Measurements from ENCODE around the gene SSRP1.
"Not testable (repeated sequence)": the region's sequence is repeated elsewhere in the genome, so short reads cannot be mapped to it uniquely, and the experiment has no call there.

Gene SSRP1

GRCh38 chr11:57340039-57340615 lies 4.4 kb upstream of the SSRP1 start:
- Histone ChIP-seq H3K27me3 (ENCODE audit: control insufficient read depth in 1 of 2, insufficient read depth in 1 of 2, low read length in 2 of 2) (peaks cover 24 to 39% of the 10 kb centered on the region in 2 experiments), H3K79me1 (replicated peaks; ENCODE audit: low read length, poor library complexity, severe bottlenecking) (peaks cover 2% of the 10 kb centered on the region), H2BK15ac (ENCODE audit: low read depth, poor library complexity, severe bottlenecking) (no peak overlapping the region), H3K4me1 (ENCODE audit: control insufficient read depth, insufficient read depth, low read depth, low read length) (peaks cover 3% of the 10 kb centered on the region), H3K4me3 (ENCODE audit: insufficient read depth in 1 of 2, low read depth in 1 of 2, low read length in 2 of 2) (no peak overlapping the region), H3K9ac (ENCODE audit: low read length) (no peak overlapping the region), H2AK5ac (ENCODE audit: low read length, severe bottlenecking) (no peak overlapping the region), H3K18ac (ENCODE audit: low read depth in 1 of 2, low read length in 2 of 2) (no peak overlapping the region), H2BK120ac (ENCODE audit: low read depth, low read length) (no peak overlapping the region), H3K4ac (ENCODE audit: low read depth in 1 of 2, low read length in 2 of 2) (no peak overlapping the region), H3K14ac (ENCODE audit: low read length in 2 of 2) (no peak overlapping the region), H3K9me3 (ENCODE audit: control insufficient read depth, low read length) (no peaks in the 10 kb centered on the region), H2AFZ (ENCODE audit: low read depth, low read length) (no peak overlapping the region), H3K36me3 (ENCODE audit: control insufficient read depth in 1 of 2, insufficient read depth in 2 of 2, low read depth in 1 of 2, low read length in 2 of 2) (no peaks in the 10 kb centered on the region), H4K91ac (ENCODE audit: low read length) (no peak overlapping the region), H2BK12ac (ENCODE audit: low read length in 2 of 2) (no peak overlapping the region), H3K23ac (ENCODE audit: low read length in 2 of 2) (no peak overlapping the region), H3K4me2 (ENCODE audit: low read length, poor library complexity, severe bottlenecking) (no peak overlapping the region), H2BK5ac (ENCODE audit: low read depth, low read length, poor library complexity, severe bottlenecking) (no peak overlapping the region), H3K27ac (ENCODE audit: low read length, poor library complexity, severe bottlenecking) (no peak overlapping the region), H4K8ac (ENCODE audit: low read length) (no peak overlapping the region)
- 31% methylated on average over 12 of the region's 12 CpGs for WGBS
- peak; percentile 46 for DNase-seq

- no peak overlapping the region for H3K23ac ChIP-seq (ENCODE audit: low read length in 2 of 2)
- no peak overlapping the region for H3K4me2 ChIP-seq (ENCODE audit: low read length, poor library complexity, severe bottlenecking)
- H2AFZ ChIP-seq (ENCODE audit: low read depth, low read length), result no peak overlapping the region
- no peaks in the 10 kb centered on the region for H3K9me3 ChIP-seq (ENCODE audit: control insufficient read depth, low read length)
- no peak overlapping the region for H3K9ac ChIP-seq (ENCODE audit: low read length)
- H3K14ac ChIP-seq (ENCODE audit: low read length in 2 of 2), result no peak overlapping the region
- 93% methylated on average over 5 of the region's 5 CpGs for WGBS
- H2BK12ac ChIP-seq (ENCODE audit: low read length in 2 of 2), result peak overlapping the region in 1 of 2 experiments; percentile 47
- no peak overlapping the region for H3K18ac ChIP-seq (ENCODE audit: low read depth in 1 of 2, low read length in 2 of 2)
- no peak overlapping the region for H3K4ac ChIP-seq (ENCODE audit: low read depth in 1 of 2, low read length in 2 of 2)
- no peak overlapping the region for H3K4me3 ChIP-seq (ENCODE audit: insufficient read depth in 1 of 2, low read depth in 1 of 2, low read length in 2 of 2)
- peaks cover 24 to 39% of the 10 kb centered on the region in 2 experiments for H3K27me3 ChIP-seq (ENCODE audit: control insufficient read depth in 1 of 2, insufficient read depth in 1 of 2, low read length in 2 of 2)
- no peak overlapping the region for H2BK5ac ChIP-seq (ENCODE audit: low read depth, low read length, poor library complexity, severe bottlenecking)
- H2BK120ac ChIP-seq (ENCODE audit: low read depth, low read length), result no peak overlapping the region
- no peak for DNase-seq
- no peak overlapping the region for H4K8ac ChIP-seq (ENCODE audit: low read length)
- H2AK5ac ChIP-seq (ENCODE audit: low read length, severe bottlenecking), result no peak overlapping the region
- no peak overlapping the region for H4K91ac ChIP-seq (ENCODE audit: low read length)
- H2BK15ac ChIP-seq (ENCODE audit: low read depth, poor library complexity, severe bottlenecking), result no peak overlapping the region
- H3K36me3 ChIP-seq (ENCODE audit: control insufficient read depth in 1 of 2, insufficient read depth in 2 of 2, low read depth in 1 of 2, low read length in 2 of 2), result peaks cover 0 to under 1% of the 10 kb centered on the region in 2 experiments
- peaks cover 2% of the 10 kb centered on the region for H3K79me1 ChIP-seq (replicated peaks; ENCODE audit: low read length, poor library complexity, severe bottlenecking)
- no peak overlapping the region for H3K27ac ChIP-seq (ENCODE audit: low read length, poor library complexity, severe bottlenecking)
- H3K4me1 ChIP-seq (ENCODE audit: control insufficient read depth, insufficient read depth, low read depth, low read length), result peaks cover 8% of the 10 kb centered on the region
Observed at GRCh38 chr11:57339328-57339727, 3.6 kb upstream of the SSRP1 start.

- no peak within 1 kb of the TSS for H3K4me3 ChIP-seq (ENCODE audit: insufficient read depth in 1 of 2, low read depth in 1 of 2, low read length in 2 of 2)
- no peaks in the 10 kb centered on the region for H3K9me3 ChIP-seq (ENCODE audit: control insufficient read depth, low read length)
- peaks cover 24 to 39% of the 10 kb centered on the region in 2 experiments for H3K27me3 ChIP-seq (ENCODE audit: control insufficient read depth in 1 of 2, insufficient read depth in 1 of 2, low read length in 2 of 2)
- 43% methylated on average over 4 of the region's 4 CpGs for WGBS
- no peak within 1 kb of the TSS for H2AK5ac ChIP-seq (ENCODE audit: low read length, severe bottlenecking)
- H3K4me2 ChIP-seq (ENCODE audit: low read length, poor library complexity, severe bottlenecking), result no peak within 1 kb of the TSS
- H3K4ac ChIP-seq (ENCODE audit: low read depth in 1 of 2, low read length in 2 of 2), result no peak within 1 kb of the TSS
- no peak within 1 kb of the TSS for H2BK5ac ChIP-seq (ENCODE audit: low read depth, low read length, poor library complexity, severe bottlenecking)
- no peak within 1 kb of the TSS for H3K14ac ChIP-seq (ENCODE audit: low read length in 2 of 2)
- H3K18ac ChIP-seq (ENCODE audit: low read depth in 1 of 2, low read length in 2 of 2), result no peak within 1 kb of the TSS
- H2BK15ac ChIP-seq (ENCODE audit: low read depth, poor library complexity, severe bottlenecking), result no peak within 1 kb of the TSS
- H4K8ac ChIP-seq (ENCODE audit: low read length), result no peak within 1 kb of the TSS
- no peak within 1 kb of the TSS for H3K27ac ChIP-seq (ENCODE audit: low read length, poor library complexity, severe bottlenecking)
- no peak within 1 kb of the TSS for H3K9ac ChIP-seq (ENCODE audit: low read length)
- no peak within 1 kb of the TSS for H2BK120ac ChIP-seq (ENCODE audit: low read depth, low read length)
- peaks cover 3 to 10% of the 10 kb centered on the region in 2 experiments for H3K36me3 ChIP-seq (ENCODE audit: control insufficient read depth in 1 of 2, insufficient read depth in 2 of 2, low read depth in 1 of 2, low read length in 2 of 2)
- no peak within 1 kb of the TSS for H2AFZ ChIP-seq (ENCODE audit: low read depth, low read length)
- H3K4me1 ChIP-seq (ENCODE audit: control insufficient read depth, insufficient read depth, low read depth, low read length), result peaks cover 8% of the 10 kb centered on the region
- no peak within 1 kb of the TSS for H3K23ac ChIP-seq (ENCODE audit: low read length in 2 of 2)
- DNase-seq, result no peak
- no peak within 1 kb of the TSS for H2BK12ac ChIP-seq (ENCODE audit: low read length in 2 of 2)
- peaks cover 2% of the 10 kb centered on the region for H3K79me1 ChIP-seq (replicated peaks; ENCODE audit: low read length, poor library complexity, severe bottlenecking)
- H4K91ac ChIP-seq (ENCODE audit: low read length), result no peak within 1 kb of the TSS
Observed at GRCh38 chr11:57338142-57338541, 2.5 kb upstream of the SSRP1 start, which contains the start of gene P2RX3. Gene P2RX3 (plus strand): TSS chr11:57338352. CDS start chr11:57338551, 199 bp downstream.

- not testable (repeated sequence) for H3K4me2 ChIP-seq (ENCODE audit: low read length, poor library complexity, severe bottlenecking)
Observed at GRCh38 chr11:57336856-57337255, 1.2 kb upstream of the SSRP1 start.

More at GRCh38 chr11:57336856-57337255, 1.2 kb upstream of the SSRP1 start:
- not testable (repeated sequence) for H3K4me1 ChIP-seq (ENCODE audit: control insufficient read depth, insufficient read depth, low read depth, low read length); H2AK5ac ChIP-seq (ENCODE audit: low read length, severe bottlenecking); H2AFZ ChIP-seq (ENCODE audit: low read depth, low read length); H3K18ac ChIP-seq (ENCODE audit: low read depth in 1 of 2, low read length in 2 of 2); H3K9me3 ChIP-seq (ENCODE audit: control insufficient read depth, low read length); H3K23ac ChIP-seq (ENCODE audit: low read length in 2 of 2); H2BK12ac ChIP-seq (ENCODE audit: low read length in 2 of 2); H3K27ac ChIP-seq (ENCODE audit: low read length, poor library complexity, severe bottlenecking); H2BK5ac ChIP-seq (ENCODE audit: low read depth, low read length, poor library complexity, severe bottlenecking); H2BK120ac ChIP-seq (ENCODE audit: low read depth, low read length); H3K4ac ChIP-seq (ENCODE audit: low read depth in 1 of 2, low read length in 2 of 2); H3K4me3 ChIP-seq (ENCODE audit: insufficient read depth in 1 of 2, low read depth in 1 of 2, low read length in 2 of 2); H3K14ac ChIP-seq (ENCODE audit: low read length in 2 of 2); H4K8ac ChIP-seq (ENCODE audit: low read length); DNase-seq; H4K91ac ChIP-seq (ENCODE audit: low read length); H2BK15ac ChIP-seq (ENCODE audit: low read depth, poor library complexity, severe bottlenecking)
- Histone ChIP-seq H3K9ac (ENCODE audit: low read length) (peak overlapping the region; percentile 96), H3K36me3 (ENCODE audit: control insufficient read depth in 1 of 2, insufficient read depth in 2 of 2, low read depth in 1 of 2, low read length in 2 of 2) (peaks cover 15 to 23% of the 10 kb centered on the region in 2 experiments), H3K27me3 (ENCODE audit: control insufficient read depth in 1 of 2, insufficient read depth in 1 of 2, low read length in 2 of 2) (peaks cover 24 to 39% of the 10 kb centered on the region in 2 experiments), H3K79me1 (replicated peaks; ENCODE audit: low read length, poor library complexity, severe bottlenecking) (peaks cover 12% of the 10 kb centered on the region)
- WGBS, result 95% methylated on average over 6 of the region's 6 CpGs
